DLD1 (cell line): ENCODE results near the gene VWA8.
"Not testable (repeated sequence)": the region's sequence is repeated elsewhere in the genome, so short reads cannot be mapped to it uniquely, and the experiment has no call there.

ENCODE experiments used
- in situ Hi-C: cut with HindIII; loops from 2 replicates; pipeline ENCODE4 v1.10.0; 2017; ENCODE audit warnings: low sequenced_read_pairs

The VWA8 gene

DNA sequence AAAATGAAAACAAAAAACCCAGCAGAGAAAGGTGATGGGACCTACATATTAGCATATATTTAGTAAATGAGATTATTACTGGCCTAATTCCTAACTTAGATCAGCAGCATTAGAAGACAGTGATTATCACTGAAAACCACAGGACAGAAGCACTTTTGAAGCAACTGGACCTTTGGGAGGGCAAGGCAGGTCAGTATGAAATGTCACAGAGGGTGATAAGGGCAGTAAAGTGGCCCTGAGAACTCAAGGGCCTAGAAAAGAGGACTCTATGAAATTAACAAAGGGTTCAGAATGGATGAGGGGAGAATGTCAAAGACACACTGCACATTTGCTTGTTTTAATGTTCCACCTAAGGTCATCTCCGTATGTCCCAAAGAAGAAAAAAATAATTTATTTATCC is 148.7 kb downstream of the VWA8 start:
- in situ Hi-C loops: no loop called here

DNA sequence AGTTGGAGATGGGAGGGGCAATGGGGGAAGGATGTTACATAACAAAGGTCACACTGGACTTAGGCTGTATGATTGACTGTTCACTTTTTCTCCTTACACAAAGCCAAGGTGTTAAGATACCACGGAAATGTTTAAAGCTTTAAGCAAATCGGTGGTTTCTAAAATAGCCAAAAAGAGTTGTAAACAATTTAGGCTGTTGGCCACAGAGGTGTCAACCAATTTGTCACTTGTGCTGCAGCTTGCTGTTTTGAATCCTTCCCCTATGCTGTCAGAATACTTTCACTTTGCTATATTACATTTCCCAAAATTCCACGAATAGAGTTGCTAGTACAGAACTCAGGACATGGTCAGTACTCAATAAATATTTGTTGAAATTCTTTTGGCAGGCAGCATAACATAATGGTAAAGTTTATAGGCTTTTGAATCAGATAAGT is 149.3 kb downstream of the VWA8 start:
- in situ Hi-C loops: no loop called here

DNA sequence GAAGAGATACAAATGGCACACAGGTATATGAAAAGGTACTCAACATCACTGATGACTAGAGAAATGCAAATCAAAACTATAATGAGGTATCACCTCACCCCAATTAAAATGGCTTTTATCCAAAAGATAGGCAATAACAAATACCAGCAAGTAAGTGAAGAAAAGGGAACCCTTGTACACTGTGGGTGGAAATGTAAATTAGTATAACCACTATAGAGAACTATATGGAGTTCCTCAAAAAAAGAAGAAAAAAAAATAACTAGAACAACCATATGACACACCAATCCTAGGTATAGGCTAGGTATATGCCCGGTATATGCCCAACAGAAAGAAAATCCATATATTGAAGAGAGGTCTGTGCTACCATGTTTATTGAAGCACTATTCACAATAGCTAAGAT is 150.9 kb downstream of the VWA8 start:
- in situ Hi-C loops: no loop called here

DNA sequence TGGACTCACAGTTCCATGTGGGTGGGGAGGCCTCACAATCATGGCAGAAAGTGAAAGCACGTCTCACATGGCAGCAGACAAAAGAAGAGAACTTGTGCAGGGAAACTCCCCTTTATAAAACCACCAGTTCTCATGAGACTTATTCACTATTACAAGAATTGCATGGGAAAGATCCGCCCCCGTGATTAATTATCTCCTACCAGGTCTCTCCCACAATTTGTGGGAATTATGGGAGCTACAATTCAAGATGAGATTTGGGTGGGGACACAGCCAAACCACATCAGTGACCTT is 157.5 kb downstream of the VWA8 start:
- in situ Hi-C loops: not testable (repeated sequence)

DNA sequence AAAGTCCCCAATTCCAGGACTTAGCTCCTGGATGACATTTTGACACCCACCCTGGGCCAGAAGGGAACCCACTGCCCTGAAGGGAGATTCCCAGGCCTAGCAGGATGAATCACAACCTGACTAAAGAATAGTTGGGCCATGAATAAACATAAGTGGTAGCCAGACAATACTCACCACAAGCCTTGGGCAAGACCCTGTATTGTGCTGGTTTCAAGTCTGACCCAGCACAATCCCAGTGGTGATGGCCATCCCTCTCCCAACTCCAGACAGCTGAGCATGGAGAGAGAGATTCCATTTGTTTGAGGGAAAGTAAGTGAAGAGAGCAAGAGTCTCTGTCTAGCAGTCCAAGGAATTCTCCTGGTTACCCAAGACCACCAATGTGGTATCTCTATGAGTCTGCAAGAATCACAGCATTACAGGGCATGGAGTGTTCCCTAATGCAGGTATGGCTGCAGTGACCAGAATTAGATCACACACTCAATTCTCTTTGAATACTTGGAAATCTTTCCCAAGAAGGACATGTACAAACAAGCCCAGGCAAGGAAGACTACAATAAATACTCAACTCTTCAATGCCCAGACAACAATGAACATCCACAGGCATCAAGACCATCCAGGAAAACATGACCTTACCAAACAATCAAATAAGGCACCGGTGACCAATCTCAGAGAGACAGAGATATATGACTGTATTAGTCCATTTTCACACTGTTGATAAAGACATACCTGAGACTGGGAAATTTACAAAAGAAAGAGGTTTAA is 158.0 kb downstream of the VWA8 start:
- in situ Hi-C loops: no loop called here

DNA sequence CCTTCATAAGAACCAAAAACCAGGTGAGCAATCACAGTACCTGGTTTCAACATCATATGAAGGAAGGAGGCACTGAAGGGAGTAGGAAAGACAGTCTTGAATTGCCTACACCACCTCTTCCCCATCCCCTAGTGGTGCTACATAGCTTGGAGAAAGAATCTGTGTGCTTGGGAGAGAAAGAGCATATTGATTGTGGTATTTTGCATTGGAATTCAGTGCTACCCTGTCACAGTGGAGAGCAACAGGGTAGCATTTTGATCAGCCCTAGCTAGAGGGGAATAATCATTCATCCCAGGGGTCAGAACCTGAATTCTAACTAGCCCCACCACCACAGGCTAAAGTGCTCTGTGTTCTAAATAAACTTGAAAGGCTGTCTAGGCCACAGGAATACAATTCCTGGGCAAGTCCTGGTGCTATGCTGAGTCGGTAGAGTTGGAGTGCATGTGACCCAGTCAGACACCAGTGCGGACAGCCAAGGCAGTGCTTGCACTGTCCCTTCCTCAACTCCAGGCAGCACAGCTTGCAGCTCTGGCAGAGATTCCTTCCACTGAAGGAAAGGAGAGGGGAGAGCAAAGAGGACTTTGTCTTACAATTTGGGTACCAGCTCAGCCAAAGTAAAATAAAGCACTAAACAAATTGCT is 158.7 kb downstream of the VWA8 start:
- in situ Hi-C loops: no loop called here

DNA sequence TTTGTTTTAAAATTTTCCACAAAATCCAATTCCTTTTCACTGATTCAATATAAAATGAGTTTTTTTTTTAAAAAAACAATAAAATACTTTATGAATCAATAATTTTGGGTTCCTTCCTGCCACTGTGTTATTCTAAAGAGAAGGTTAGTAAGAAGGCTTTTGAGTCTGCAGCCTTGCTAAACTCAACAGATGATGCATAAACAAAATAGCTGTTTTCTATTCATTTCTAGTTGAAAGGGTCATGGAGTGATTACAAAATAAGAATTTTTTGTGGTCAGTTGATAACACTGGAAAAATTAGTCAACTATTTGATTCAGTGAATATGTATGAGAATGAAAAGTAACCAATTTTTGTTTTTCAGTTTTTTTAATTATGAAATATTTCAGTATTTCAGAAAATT is 169.9 kb downstream of the VWA8 start:
- in situ Hi-C loops: no loop called here

DNA sequence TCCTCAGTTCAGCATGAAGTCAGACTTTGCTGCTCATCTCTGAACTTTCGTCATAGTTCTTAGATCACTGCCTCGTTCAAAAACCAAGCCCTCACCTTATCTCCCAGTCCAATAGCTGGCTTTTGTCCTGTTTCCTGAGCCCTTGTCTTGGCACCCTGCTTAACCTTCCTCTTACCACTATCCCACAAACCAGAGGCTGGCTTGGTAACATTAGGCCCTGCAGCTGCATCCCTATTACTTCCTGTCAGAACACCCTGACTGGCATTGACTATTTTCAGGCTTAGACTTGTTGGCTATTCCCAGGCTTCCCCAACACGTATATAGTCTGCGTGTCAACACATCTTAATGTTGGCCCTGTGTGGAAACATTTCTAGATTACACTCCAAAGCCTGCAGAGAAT is 172.4 kb downstream of the VWA8 start:
- in situ Hi-C loops: no loop called here

DNA sequence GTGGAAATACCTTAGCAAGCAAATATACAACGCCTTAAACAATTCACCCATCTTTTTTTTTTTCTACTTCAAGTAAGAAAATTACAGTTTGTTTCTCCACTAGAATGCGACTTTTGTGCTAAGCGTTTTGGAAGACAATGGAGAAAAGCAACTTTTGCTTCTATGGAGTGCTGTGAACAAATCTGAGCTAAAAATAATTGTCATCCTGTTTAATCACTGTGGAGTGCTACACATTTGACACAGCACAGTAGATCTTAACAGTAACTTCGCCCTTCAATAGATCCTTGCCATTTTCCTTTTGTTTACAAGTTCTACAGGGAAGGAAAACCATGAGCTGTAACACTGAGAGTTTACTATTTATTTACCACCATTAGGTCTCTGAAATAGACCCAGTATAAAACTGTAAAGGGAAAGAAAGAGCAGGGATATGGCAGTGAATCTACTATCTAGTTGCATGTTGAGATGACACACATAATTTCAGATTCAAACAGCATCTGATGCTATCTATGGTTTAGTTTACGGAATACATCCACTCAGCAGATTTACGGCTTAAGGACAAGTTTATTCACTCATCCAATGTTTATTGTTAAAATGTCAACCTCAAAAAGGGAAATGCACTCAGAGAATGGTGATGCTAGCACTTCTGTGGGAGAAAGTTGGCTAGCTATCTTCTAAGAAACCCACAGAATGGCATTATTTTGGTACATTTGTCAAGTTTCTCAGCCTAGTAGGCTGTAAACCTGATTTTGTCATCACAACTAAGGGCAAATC is 175.3 kb downstream of the VWA8 start:
- in situ Hi-C loops: no loop called here

DNA sequence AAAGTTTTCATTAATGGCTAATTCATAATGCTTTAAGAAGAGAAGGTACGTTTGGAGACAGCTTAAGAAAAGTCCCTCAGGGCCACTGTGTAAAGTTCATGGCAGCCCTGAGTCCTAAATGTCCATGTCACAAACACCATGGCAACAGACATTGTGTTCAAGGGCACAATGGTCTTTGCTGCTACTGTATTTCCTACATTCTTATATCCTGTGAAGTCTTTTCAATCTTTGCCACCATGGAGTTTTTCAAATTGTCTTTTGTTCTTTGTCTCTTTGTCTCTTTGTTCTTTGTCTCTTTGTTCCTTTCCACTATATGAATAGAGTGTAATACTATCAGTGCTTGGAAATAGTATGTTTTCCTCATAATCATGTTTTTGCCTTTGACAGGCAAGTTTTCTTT is 178.8 kb downstream of the VWA8 start:
- in situ Hi-C loops: no loop called here

DNA sequence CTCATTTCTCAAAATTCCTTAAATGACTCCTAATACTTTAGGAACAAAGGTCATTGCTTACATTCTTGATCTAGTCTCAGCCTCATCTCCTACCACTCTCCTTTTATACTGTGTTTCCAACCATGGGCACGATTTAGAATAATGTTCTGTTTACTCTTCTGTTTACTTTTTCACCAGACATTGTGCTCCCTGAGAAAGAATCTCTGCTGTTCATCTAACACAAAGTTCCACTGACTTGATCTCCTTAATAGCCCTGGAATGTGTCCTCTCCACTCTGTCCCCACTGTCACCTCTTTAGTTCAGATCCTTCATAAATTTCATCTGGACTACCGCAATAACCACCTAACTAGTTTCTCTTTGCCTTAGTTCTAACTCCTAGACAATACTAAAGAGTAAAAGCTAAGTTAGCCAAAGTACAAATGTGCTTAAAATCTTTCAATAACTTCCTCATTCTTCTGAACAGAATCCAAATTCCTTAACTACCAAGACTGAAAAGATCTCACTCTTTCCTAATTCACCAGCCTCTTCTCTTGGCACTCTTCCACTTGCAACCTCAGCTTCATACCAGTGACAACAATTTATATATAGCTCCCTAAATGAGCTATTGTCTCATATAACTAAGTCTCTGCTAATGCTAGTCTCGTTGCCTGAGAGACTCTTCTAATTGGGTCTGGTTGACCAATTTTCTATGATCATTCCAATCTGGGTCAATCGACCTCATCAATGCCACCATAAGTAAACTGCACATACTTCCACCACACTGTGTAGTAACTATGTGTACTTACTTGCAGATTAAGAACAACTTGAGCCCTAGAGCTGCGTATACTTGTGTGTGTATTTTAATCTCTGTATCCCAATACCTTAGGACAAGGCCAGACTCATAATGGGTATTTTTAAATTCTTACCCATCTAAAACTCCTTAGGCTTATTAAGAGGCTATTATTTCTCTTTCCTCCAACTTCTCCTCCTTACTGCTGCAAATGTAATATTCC is 179.9 kb downstream of the VWA8 start:
- in situ Hi-C loops: no loop called here

DNA sequence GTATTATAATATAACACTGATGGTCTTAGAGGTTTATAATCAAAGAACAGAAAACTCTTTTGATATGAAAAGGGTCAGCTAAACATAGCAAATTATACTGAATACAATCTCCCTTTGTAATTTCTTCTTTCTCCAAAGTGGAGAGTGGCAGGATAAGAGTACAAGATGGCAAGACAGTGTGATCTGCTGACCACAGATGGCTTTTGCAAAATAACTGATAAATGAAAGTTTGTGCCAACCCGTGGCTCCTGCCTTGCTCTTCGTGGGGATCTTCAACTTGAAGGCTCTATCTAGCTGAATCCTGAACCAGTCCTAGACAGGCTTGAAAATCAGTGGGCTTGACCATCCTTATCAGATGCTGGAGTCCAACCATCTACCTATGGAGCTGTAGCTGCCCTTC is 185.7 kb downstream of the VWA8 start:
- in situ Hi-C loops: no loop called here

DNA sequence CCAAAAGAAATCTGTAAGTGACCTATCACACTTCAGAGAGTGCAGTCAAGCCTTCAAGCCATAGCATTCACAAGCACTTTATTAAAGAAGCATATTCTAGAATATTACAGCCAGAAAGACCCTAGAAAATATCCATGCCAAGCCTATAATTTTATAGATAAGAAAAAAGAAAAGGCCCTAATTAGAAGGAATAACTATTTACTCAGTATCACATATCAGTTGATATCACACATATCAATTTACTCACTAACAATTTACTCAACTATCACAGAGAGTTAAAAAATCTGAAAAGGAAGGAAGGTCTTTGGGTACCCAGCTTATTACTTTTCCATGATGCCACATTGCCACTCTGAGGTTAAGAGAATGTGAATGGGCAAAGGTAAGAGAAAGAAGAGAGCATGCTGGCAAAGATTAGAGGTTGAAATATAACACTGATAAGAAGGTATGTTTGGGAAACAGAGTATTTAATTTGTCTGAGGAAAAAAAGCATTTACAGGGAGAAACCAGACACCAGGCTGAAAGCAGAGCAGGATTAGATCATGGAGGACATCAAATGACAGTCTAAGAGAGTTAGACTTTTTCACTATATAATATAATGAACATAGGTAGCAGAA is 186.2 kb downstream of the VWA8 start:
- in situ Hi-C loops: no loop called here

DNA sequence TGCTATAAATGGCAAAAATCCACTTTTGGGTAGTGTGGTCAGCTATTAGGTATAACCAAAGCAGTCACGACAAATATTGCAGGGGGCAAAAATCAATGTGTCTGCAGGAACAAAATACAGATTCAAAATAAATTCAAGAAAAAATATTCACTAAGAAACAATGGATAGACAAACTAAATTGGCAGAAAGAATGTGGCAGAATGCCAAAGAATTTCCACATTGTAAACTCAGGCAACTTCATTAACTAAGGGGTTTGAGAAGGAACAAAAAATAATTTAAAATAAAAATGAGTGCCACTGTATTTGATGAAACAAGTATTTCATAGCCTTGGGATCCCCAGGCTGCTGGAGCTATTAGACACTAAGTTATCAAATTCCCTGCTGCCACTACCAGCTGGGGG is 193.1 kb downstream of the VWA8 start:
- in situ Hi-C loops: no loop called here

DNA sequence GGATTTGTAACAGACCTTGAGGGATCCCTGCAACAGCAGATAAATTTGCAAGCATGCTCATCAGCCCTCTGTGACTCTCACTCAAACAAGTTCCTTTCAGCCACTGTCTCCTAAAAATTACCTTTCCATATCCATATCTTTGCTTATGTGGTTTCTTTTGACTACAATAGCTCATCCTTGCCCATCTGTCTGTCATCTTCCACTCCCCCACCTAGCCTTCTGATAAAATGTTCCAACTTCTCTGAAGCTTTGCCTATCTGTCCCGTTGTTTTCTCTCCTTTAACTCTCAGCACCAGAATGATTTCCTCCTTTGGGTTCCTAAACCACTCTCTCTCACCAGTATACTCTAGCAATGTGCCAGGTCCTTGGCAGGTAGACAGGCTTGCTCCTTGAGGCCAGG is 194.5 kb downstream of the VWA8 start:
- in situ Hi-C loops: no loop called here

DNA sequence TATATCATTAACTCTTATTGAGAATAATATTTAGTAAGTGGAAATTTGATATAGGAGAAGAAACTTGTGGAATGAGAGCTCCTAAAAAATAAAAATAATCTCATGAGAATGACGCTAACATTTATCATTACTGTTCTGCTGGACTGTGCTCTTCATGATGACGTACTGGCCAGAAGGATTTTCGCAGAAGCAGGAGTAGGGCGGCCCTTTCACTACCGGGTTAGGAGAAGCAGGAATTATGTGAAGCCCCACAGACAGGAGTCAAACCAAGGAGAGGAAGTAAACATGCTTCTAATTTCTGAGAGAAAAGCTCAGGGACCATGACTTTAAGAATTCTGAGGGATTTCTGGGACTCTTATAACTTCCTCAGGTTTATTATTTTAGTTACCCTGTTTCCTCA is 195.1 kb downstream of the VWA8 start:
- in situ Hi-C loops: no loop called here

DNA sequence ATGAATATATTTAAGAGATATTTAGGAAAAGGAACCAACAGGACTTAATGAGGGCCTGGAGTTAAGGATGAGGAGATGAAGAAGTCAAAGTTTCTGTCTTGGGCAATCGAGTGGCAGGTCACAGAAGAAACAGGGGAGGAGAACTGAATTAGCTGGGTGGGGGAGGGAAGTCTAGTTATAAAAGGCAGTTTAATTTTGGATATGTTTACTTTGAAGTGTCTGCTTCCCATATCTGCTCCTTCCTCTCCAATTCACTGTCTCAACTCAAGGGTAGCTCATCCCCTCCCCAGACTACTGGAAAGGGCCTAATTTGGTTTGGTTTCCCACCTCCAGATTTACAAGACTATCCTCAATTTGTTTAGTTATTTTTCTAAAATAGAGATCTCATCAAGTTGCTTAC is 195.9 kb downstream of the VWA8 start:
- in situ Hi-C loops: no loop called here

DNA sequence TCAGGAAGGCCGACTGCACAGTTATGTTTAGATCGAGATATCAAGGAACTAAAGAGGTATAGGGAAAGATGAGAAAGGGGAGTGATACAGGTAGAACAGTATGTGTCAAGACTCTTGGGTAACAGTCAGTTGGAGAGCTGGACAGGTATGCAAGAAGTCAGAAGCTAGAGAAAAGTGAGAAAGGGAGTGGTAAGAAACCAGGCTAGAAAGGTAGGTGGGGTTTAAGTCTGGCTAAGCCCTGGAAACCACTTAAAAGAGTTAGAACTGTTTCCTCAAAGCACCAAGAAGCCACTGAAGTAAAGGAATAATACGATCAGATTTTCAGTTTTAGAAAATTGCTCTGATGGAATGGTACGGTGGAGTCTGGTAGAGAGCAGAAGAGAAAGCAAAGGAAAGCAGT is 196.4 kb downstream of the VWA8 start:
- in situ Hi-C loops: no loop called here

DNA sequence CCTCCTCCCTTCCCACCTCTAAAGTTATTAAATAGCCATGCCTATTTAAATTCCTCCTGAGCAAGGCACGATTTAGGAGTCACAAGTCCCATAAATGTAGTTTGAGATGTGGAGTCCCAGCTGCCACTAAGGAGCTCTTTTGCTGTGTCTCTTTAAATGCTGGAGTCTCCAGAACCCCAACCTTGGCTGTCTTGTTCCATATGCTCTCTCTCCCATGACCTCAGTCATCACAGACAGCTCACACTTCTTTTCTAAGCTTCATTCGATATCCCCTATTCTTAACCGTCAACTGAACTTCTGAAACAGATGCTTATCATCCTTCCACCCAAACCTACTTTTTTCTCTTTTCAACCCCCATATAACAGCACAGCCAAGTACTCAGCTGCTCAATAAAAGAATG is 197.1 kb downstream of the VWA8 start:
- in situ Hi-C loops: no loop called here

DNA sequence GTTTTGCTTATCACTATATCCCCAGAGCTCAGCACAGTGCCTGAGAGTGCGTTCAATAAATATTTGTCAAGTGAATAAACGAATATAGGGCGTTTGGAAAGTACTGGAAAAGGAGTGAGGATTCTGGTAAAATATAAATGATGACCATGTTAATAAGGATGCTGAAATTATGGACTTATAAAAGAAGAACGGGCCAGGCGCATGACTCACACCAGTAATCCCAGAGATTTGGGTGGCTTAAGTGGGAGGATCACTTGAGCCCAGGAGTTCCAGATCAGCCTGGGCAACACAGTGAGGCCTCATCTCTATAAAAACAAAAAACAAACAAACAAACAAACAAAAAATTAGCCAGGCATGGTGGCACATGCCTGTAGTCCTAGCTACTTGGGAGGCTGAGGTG is 198.1 kb downstream of the VWA8 start:
- in situ Hi-C loops: no loop called here
